ENCODE measurements around the gene MGAT3.

GRCh38 chr22:39427751-39428596 is 28.8 kb upstream of the MGAT3 start:
- TF ChIP-seq CTCF (IDR thresholded peaks at IDR 0.05), result no peak
- no peak for TF ChIP-seq POLR2A (IDR thresholded peaks at IDR 0.05)

All from uterus (tissue), 2 donors.